H1 (cell line): ENCODE measurements around the gene MGAT5B.

Experiments used
- CHD7 ChIP-seq: fragments of 300-600 bp; sonication (generic); IDR thresholded peaks from 2 replicates; pipeline ENCODE4 v1.7.1; 2012; ENCODE audit warnings: low read length, moderate library complexity, mild to moderate bottlenecking, inconsistent platforms; ENCODE audit not compliant: insufficient replicate concordance
- CTCF ChIP-seq, 3 experiments: IDR thresholded peaks; 1 replicate in 2 of 3; 2 replicates in 1 of 3; pipeline versions ENCODE4 v1.5.1 to v1.6.1; 2011; ENCODE audit warnings: low read length in 3 of 3, mild to moderate bottlenecking in 3 of 3, inconsistent platforms in 2 of 3, low read depth in 1 of 3, moderate library complexity in 1 of 3; ENCODE audit not compliant: insufficient read depth in 1 of 3; ENCODE audit errors: control extremely low read depth in 1 of 3
- EGR1 ChIP-seq: IDR thresholded peaks from 2 replicates; pipeline ENCODE4 v1.6.1; 2011; ENCODE audit warnings: low read depth, low read length, borderline replicate concordance
- EZH2 ChIP-seq: fragments of 200-600 bp; sonication (generic); IDR thresholded peaks from 2 replicates; pipeline ENCODE4 v1.7.1; 2012; ENCODE audit warnings: low read depth, mild to moderate bottlenecking, moderate library complexity, low read length, inconsistent platforms; ENCODE audit not compliant: severe bottlenecking
- POLR2A ChIP-seq, 2 experiments: IDR thresholded peaks; 1 replicate in 1 of 2; 2 replicates in 1 of 2; pipeline ENCODE4 v1.6.1; 2011; ENCODE audit warnings: low read depth in 2 of 2, low read length in 2 of 2, mild to moderate bottlenecking in 2 of 2; ENCODE audit errors: control extremely low read depth in 1 of 2
- RFX5 ChIP-seq: IDR thresholded peaks from 2 replicates; pipeline ENCODE4 v1.6.1; 2011; ENCODE audit warnings: low read depth, low read length, improper control_type of control experiment, borderline replicate concordance
- SP1 ChIP-seq: IDR thresholded peaks from 2 replicates; pipeline ENCODE4 v1.6.1; 2011; ENCODE audit warnings: low read depth, low read length
- SRF ChIP-seq: IDR thresholded peaks from 2 replicates; pipeline ENCODE4 v1.6.1; 2011; ENCODE audit warnings: mild to moderate bottlenecking, low read depth, low read length, moderate library complexity
- SUZ12 ChIP-seq: fragments of 200-600 bp; sonication (generic); IDR thresholded peaks from 2 replicates; pipeline ENCODE4 v1.6.1; 2012; ENCODE audit warnings: mild to moderate bottlenecking, inconsistent platforms, low read length, moderate library complexity, mixed read lengths
- TAF7 ChIP-seq: optimal IDR thresholded peaks from 2 replicates; pipeline ENCODE3; 2011; ENCODE audit warnings: low read depth, mild to moderate bottlenecking, inconsistent platforms, low read length, moderate library complexity, borderline replicate concordance
- TBP ChIP-seq: IDR thresholded peaks from 2 replicates; pipeline ENCODE4 v1.6.1; 2011; ENCODE audit warnings: low read depth, low read length, improper control_type of control experiment
- USF2 ChIP-seq: IDR thresholded peaks from 2 replicates; pipeline ENCODE4 v1.6.1; 2011; ENCODE audit warnings: low read length, improper control_type of control experiment
- ZNF274 ChIP-seq: IDR thresholded peaks from 2 replicates; pipeline ENCODE4 v1.7.0; 2012; ENCODE audit warnings: low read length, borderline replicate concordance; ENCODE audit errors: extremely low read depth

GRCh38 chr17:76867578-76868175 is 527 bp upstream of the MGAT5B start:
- TF ChIP-seq EZH2 (no peak), USF2 (no peak), CTCF (IDR thresholded peaks at IDR 0.05; ENCODE audit: control extremely low read depth in 1 of 3, insufficient read depth in 1 of 3, low read depth in 1 of 3, low read length in 3 of 3) (no peak), CHD7 (no peak), POLR2A (IDR thresholded peaks at IDR 0.05; ENCODE audit: control extremely low read depth in 1 of 2, low read depth in 2 of 2, low read length in 2 of 2) (no peak), EGR1 (no peak), TAF7 (no peak), SRF (no peak), ZNF274 (no peak), TBP (no peak), SUZ12 (no peak), SP1 (no peak), RFX5 (no peak)
